Upper lobe of left lung (tissue), 4 donors: Measurements from ENCODE around the gene TEX10.

Experiments
- CTCF ChIP-seq, 6 experiments: fragments of 450-650 bp in 4 of 6; fragments of 200-600 bp in 2 of 6; sonication (generic) in 2 of 6; IDR thresholded peaks; one replicate each; pipeline ENCODE4 v1.5.1; 2016 to 2019; ENCODE audit warnings: antibody characterized with exemption in 6 of 6
- EP300 ChIP-seq, 4 donors: sonication (generic); formaldehyde crosslinking; IDR thresholded peaks; one replicate each; pipeline ENCODE4 v1.5.1; 2017; ENCODE audit warnings: antibody characterized with exemption in 4 of 4, control low read depth in 2 of 4
- POLR2A ChIP-seq, 4 donors: fragments of 450-650 bp; IDR thresholded peaks; one replicate each; pipeline ENCODE4 v1.5.1; 2016 to 2017; ENCODE audit warnings: antibody characterized with exemption in 4 of 4, mild to moderate bottlenecking in 2 of 4
- POLR2AphosphoS5 ChIP-seq, 2 donors: sonication (generic); formaldehyde crosslinking; IDR thresholded peaks; one replicate each; pipeline ENCODE4 v1.5.1; 2017; ENCODE audit warnings: antibody characterized with exemption in 2 of 2

DNA sequence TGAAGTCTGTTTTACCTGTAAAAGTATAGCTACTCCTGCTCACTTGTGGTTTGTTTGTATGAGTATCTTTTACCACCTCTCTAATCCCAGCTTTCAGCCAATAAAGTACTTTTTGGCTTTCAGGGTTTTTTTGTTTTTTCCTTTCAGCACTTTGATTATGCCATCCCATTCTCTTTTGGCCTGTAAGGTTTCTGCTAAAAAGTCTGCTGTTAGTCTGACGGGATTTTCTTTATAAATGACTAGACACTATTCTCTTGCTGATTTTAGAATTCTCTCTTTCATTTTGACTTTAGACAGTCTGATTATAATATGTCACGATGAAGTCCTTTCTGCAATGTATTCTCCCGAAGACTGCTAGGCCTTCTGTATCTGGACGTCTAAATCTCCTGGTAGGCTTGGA is 37.2 kb downstream of the TEX10 start:
- TF ChIP-seq CTCF (IDR thresholded peaks at IDR 0.05) (no peak), POLR2A (IDR thresholded peaks at IDR 0.05) (no peak), POLR2AphosphoS5 (IDR thresholded peaks at IDR 0.05) (no peak), EP300 (IDR thresholded peaks at IDR 0.05) (no peak)
